PC-9 (cell line): ENCODE results near the gene HELZ.

Source experiments
- CTCF ChIP-seq: fragments of 200-600 bp; sonication (generic); conservative IDR thresholded peaks from 2 replicates; pipeline ENCODE4 v1.6.1; 2017; ENCODE audit warnings: mixed run types, antibody characterized with exemption, mild to moderate bottlenecking, moderate library complexity
- EZH2 ChIP-seq: fragments of 200-600 bp; sonication (generic); IDR thresholded peaks from 2 replicates; pipeline ENCODE4 v1.8.0; 2017; ENCODE audit warnings: antibody characterized with exemption, low read depth

GRCh38 chr17:67151717-67152116, 93.3 kb downstream of the HELZ start:
- TF ChIP-seq EZH2 (no peak), CTCF (no peak)
